GM18907 (cell line): Measurements from ENCODE around the gene HIP1R.
A peak's percentile ranks its signal among the peaks of the same experiment; 100 is the strongest.
"Not testable (repeated sequence)": the region's sequence is repeated elsewhere in the genome, so short reads cannot be mapped to it uniquely, and the experiment has no call there.

Experiments used
- ATAC-seq: cut with Tn5 transposase; IDR thresholded peaks from one replicate; pipeline ENCODE4 v1.9.1; 2021; ENCODE audit warnings: mild to moderate bottlenecking, moderate library complexity; ENCODE audit not compliant: unreplicated experiment

Gene HIP1R

DNA sequence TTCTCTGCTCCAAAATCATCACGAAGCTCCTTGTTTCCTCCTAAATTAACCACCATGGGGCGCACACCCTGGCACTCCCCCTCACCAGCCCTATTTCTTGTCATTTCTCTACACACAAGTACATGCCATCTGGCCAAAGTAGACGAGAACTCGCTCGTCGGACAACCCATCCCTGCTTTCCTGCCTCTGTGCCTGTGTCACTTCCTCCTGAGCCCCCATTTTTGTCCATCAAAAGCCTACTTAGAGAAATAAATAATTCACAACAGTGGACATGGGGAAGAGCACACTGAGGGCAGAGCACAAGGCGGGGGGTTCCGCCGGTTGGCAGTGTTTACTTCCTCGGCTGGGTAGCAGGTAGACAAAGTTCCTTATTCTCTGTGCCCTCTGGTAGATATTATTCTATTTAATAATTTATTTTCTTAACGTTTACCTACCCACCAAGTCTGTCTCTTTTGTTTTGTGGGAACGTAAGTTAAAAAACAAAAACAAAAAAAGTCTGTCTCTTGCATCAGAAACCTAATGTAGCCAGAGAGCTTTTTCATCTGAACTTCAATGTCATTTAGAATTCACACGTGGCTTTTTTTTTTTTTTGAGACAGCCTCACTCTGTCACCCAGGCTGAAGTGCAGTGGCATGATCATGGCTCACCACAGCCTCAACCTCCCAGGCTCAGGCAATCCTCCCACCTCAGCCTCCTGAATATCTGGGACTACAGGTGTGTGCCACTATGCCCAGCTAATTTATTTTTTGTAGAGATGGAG is 54.7 kb downstream of the HIP1R start:
- ATAC-seq, result no peak

DNA sequence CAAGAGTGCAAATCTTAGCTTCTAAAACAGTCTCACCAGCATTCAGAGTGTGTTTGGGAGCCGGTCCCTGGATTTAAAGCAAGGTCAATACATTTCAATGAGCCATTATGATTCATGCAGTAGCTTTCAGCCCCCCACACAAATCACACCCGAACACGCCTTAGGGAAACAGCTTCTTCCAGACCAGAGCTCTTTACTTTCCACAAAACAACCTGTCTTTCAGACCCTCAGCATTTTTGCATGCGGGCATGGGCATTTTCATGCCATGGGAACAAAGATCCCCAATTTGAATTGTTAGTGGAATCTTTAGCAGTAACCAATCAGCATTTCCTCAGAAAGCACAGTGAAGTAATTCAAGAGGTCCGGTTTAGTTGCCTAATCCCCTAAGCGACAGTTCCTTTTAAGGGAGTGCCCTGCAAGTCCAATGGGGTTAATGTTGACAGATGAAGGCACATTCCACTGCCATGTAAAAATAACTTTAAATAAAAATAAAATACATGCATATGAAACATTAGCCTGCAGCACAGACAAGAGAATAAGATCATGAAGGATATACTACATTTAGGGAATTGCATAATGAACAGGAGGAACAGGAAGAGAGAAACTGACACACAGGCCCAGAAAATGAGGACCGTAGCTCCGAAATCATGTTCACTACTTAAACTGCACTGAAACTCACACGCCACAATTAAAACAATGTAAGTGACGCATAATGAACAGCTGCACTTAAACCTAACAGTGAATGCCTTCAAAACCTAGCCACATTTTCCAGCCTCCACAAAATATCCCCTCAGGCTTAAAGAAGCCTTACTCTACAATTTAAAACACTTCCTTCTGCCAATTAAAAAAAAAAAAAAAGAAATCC is 56.6 kb downstream of the HIP1R start:
- ATAC-seq, result no peak

DNA sequence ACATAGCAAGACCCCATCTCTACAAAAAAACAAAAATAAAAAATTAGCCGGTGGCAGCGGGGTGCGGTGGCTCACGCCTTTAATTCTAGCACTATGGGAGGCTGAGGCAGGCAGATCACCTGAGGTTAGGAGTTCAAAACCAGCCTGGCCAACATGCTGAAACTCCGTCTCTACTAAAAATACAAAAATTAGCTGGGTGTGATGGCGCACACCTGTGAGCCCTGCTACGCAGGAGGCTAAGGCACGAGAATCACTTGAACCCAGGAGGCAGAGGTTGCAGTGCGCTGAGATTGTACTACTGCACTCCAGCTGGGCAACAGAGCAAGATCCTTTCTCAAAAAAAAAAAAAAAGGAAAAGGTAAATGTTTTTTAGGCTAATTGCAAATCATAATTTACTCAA is 57.5 kb downstream of the HIP1R start:
- ATAC-seq, result not testable (repeated sequence)

DNA sequence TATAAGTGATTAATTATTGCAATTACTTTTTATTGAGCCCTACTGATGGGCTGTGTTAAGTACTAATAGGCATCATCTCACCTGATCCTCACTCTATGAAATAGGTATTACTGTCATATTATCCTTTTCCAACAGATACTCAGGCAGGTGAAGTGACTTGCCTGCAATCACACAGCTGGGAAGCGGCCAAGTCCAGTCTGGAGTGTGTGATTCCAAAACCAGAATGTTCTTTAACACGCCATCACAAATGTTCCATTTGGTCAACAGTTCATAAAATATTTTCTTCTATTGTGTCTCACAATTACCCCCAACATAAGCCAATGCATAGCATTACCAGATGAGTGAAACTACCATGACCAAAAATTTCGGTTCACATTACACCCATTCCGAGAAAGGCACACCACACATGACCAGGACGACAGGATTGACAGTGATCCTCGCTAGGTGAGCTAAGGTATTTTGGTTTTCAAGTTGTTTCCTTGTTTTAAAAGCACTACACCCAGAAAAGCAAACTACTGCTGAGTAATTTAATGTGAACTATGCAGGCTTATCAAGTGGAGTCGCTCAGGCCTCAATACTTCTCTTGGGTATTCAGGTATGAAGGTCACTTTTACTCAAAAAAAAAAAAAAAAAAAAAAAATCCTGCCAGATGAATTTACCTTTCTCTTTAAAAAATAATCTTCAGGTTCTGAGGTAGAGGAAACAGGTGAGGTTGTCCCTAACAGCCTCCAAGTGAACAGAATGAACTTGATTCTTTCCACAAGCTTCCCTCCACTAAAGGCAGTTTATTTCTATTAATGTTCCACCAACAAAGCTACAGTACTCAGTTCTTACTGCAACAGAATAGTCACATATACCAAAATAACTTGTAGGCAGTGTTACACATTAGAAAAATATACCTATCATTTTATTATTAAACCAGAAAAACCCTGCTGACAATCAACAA is 58.2 kb downstream of the HIP1R start:
- no peak for ATAC-seq

DNA sequence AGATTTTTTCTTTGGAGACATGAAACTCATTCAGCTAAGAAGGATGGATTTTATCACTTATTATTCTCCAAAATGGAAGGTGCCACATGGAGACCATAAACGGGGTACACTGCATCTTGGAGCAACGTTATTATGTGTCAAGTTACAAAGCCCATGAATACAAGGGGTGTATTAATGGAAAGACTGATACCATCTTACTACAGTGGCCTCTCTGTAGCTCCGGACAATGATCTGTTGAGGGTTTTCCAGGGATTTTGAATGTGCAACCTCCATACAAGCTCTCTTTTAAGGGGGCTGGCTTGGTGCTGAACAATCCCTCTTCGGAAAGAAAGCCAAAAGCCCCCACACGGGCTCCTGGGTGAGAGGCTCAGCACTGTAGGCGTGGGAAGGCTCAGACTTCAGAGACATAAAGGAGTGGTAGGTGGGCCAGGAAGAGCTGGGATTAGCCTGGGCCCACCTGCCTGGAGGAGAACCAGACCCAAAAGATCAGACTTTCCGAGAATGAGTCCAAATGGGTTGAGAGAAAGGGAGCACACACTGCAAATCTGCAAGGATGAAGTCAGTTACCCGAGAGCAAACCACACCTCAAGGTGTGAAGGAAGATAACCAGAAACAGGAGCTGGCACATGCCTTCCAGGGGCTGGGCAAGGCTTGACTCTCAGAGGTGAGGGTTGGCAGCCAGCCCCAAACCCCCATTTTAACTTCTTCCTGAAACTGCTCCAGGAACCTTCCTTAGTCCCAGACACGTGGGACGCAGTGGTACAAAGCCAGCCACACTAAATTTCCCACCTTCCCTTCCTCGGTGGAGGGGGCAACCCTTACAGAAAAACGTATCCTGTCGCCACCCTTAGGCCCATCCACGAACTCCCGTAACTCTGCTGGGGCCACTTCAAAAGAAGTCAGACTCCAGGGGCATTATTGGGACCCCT is 59.2 kb downstream of the HIP1R start:
- ATAC-seq, result no peak

GRCh38 chr12:122895320-122895703 is 60.1 kb downstream of the HIP1R start:
- ATAC-seq, result no peak

DNA sequence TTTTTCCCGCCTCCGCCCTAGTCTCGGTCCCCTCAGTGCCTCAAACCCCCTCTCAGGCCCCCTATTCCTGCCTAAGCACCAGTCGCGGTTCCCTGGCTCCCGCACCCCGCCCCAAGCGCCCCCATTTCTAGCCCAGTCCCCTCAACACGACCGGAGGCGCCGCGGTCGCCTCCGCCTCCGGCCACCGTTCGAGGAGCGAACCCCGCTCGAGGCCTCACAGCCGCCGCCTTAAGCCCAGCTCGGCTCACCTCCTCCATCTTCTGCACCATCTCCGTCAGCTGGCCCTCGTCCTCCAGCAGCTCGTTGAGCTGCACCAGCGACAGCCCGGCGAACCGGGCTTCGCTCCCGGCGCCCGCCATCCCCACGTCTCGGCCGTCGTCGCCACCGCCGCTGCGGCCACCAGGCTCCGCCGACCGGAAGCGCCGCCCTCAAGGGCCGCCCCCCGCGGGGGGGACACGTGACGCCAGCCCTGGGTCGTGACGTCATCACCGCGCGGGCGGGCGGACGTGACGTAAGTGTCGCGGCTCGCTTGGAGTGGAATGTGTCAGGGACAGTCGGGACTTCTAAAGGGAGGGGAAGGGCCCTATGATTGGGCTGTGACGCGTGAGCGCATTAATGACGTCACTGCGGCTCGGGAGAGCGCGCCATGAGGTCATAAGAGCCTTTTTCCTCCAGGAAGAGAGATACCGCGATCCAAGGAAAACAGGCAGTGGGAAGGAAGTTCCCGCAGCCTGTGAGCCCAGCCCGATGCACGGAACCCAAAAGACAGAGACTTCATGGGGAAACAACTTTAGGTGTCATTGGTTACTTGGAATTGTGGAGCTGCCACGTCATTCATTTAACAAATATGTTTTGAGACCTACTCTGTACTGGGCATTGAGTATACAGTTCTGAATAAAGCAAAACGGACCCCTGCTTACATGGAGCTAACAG is 60.7 kb downstream of the HIP1R start, which contains the start of gene VPS37B:
Gene VPS37B (minus strand): TSS at position 421 of the 933 bp plus-strand sequence. CDS start 62 bp downstream, at position 359.
- ATAC-seq, result peak; percentile 55

DNA sequence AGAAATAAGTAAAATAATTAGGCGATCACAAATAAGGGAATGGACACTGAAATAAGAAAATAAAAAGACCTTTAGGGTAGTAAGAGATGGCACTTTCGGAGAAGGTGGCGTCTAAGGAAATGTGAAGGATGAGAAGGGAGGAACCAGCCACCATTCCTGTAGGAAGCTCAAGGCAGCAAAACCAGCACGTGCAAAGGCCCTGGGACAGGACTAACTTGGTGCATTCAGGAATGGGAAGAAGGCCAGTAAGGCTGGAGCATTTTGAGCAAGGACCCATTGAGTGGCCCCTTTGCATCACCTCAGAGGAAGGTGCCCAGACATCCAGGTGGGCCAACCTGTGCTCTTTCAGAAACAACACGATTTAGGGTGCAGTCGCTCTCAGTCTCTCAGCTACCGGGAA is 61.4 kb downstream of the HIP1R start:
- ATAC-seq, result no peak

- ATAC-seq, result no peak
Measured at GRCh38 chr12:122899887-122900286, 64.6 kb downstream of the HIP1R start.

DNA sequence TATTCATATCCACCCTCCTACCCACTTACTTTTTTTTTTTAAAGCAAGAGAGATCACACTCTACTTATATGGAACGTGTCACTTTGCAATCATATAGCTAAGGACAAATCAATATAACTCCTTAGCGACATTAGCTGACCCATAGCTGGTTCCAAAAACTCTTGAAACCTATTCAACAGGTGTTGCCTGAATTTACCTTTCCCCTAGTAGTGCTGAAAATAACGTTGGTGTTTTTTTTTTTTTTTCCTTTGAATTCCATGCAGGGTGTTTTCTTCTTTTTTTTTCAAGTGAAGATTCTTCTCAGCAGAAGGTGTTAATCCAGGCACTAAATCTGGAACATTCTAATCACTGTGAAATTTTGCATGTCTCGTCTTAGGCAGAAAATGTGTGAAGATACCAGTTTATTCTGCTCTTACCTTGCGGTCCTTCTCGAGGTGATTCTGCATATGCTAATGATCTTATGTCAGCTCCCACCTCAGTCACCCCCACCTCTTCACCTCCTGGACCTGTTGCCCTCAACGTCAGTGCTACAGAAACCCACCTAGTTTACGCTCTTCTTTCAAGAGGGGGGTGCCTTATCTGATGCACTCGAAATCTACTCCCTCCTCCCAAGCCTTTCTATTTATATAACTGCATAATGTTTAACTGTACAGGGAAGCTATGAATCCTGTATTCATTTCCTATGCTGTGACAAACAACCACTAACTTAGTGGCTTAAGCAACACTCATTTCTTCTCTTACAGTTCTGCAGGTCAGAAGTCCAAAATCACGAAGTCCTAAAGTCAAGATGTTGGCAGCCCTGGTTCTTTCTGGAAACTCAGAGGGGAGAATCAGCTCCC is 67.8 kb downstream of the HIP1R start:
- no peak for ATAC-seq

DNA sequence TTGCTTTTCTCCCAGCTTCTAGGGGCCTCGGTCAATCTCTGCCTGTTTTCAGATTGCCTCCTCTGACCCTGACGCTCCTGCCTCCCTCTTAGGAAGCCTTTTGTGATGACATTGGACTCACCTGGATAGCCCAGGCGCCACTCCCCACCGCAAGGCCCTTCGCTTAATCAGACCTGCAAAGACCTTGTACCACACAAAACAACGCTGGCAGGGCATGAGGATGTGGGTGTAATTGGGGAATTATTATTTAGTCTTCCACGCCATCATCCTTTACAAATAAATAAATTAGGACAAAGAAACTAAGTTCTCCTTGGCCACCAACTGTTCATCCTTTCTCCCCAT is 68.4 kb downstream of the HIP1R start:
- no peak for ATAC-seq

GRCh38 chr12:122905258-122905657 is 70.0 kb downstream of the HIP1R start:
- not testable (repeated sequence) for ATAC-seq

GRCh38 chr12:122908915-122909314 is 73.7 kb downstream of the HIP1R start:
- no peak for ATAC-seq

GRCh38 chr12:122909442-122910288 is 74.4 kb downstream of the HIP1R start:
- no peak for ATAC-seq
